GM12891 (cell line): ENCODE data around the gene C17orf114.

Experiments used
- POLR2A ChIP-seq: IDR thresholded peaks from 2 replicates; pipeline ENCODE4 v1.6.1; 2011; ENCODE audit warnings: low read depth, low read length, control low read depth
- POLR2AphosphoS5 ChIP-seq: IDR thresholded peaks from 2 replicates; pipeline ENCODE4 v1.6.1; 2011; ENCODE audit warnings: low read depth, low read length, control low read depth
- TAF1 ChIP-seq: IDR thresholded peaks from 2 replicates; pipeline ENCODE4 v1.6.1; 2011; ENCODE audit warnings: low read depth, low read length, control low read depth

DNA sequence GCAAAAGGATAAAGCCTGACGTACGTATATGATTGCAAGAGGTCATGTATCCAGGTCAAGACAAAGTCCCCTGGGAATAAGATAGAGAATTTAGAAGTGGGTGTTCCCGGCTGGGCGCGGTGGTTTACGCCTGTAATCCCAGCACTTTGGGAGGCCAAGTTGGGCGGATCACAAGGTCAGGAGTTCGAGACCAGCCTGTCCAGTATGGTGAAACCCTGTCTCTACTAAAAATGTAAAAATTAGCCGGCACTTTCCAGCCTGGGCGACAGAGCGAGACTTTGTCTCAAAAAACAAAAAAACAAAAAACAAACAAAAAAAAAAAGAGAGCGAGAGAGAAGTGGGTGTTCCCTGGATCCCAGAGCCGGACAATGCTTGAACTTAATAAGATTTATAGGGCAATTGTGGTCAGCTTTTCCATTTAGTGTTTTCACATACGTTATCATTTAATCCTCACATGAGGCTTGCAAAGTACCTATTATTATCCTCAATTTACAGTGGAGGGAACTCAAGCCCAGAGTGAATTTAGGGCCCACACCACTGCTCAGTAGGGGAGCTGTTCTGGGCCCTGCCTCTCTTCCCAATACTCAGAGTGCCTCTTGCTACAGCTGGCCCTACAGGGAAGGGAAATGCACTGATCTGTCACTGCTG is 13.8 kb downstream of the C17orf114 start:
- no peak for TF ChIP-seq POLR2AphosphoS5
- no peak for TF ChIP-seq POLR2A
- TF ChIP-seq TAF1: no peak
